ENCODE results near the gene BRWD1.
A peak's percentile ranks its signal among the peaks of the same experiment; 100 is the strongest.

Gene BRWD1

GRCh38 chr21:39317134-39318090, 4.0 kb upstream of the BRWD1 start:
- H3K9me3 ChIP-seq, result no peaks in the 10 kb centered on the region
- no peaks in the 10 kb centered on the region for H3K27me3 ChIP-seq
- H4K20me1 ChIP-seq, result no peaks in the 10 kb centered on the region
- H3K4me3 ChIP-seq, result no peak overlapping the region
- no peak overlapping the region; the same call in 1 of the 2 replicates for H3K27ac ChIP-seq
- peak overlapping the region; percentile 36 for H3K4me2 ChIP-seq
- TF ChIP-seq Cebpa-rat (IDR thresholded peaks at IDR 0.05), result no peak
- H3K36me3 ChIP-seq, result no peaks in the 10 kb centered on the region
- no peak overlapping the region for H3K9ac ChIP-seq
- H3K4me1 ChIP-seq, result peaks cover 37% of the 10 kb centered on the region

- TF ChIP-seq Cebpa-rat (IDR thresholded peaks at IDR 0.05), result no peak
- Histone ChIP-seq H3K36me3 (0 out of 2 replicates have a peak, but pooled peaks cover under 1% of the 10 kb centered on the region), H3K4me3 (no peak overlapping the region), H4K20me1 (peaks cover 5% of the 10 kb centered on the region), H3K27ac (no peak overlapping the region; the same call in 1 of the 2 replicates), H3K4me1 (peaks cover 37% of the 10 kb centered on the region), H3K27me3 (no peaks in the 10 kb centered on the region), H3K4me2 (no peak overlapping the region), H3K9ac (no peak overlapping the region), H3K9me3 (no peaks in the 10 kb centered on the region)
Measured at GRCh38 chr21:39316729-39317128, 3.3 kb upstream of the BRWD1 start.

DNA sequence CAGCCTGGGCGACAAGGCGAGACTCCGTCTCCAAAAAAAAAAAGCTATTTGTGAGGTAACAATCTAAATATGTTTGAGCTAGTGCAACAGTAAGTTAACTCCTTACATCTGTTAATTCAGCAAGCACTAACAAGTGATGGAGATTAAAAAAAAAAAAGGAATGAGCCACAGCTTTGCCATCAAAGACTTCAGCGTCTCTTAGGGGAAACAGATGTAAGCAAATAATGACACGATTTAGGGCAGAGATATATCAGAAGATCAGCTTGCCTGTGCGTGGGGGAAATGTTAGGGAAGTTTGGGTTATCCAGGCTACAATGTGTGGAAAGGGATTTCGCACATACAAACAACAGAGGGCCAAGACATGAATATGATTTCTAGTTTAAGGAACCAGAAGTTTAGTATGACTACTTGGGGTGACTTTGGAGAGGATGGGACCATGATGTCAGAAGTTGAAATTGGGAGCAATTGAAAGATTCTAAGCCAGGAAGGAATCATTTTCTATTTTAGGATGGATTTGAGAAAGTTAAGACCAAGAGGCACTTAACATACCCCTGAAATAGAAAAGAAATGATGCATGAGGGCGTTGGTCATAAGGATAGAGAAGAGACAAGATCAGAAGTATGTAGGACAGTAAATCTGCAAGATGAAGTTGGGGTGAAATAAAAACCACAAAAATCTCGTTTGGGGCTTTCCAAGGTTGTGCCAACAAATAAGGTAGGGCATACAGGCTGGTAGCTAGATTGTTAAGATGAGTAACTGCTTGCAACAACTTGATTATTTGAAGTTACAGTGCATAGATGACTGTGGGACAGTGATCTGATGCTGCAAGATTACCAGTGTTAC, 2.4 kb upstream of the BRWD1 start:
- H3K36me3 ChIP-seq, result peaks cover 10% of the 10 kb centered on the region
- no peaks in the 10 kb centered on the region for H3K27me3 ChIP-seq
- no peak overlapping the region for H3K27ac ChIP-seq
- peaks cover 14% of the 10 kb centered on the region for H4K20me1 ChIP-seq
- H3K9me3 ChIP-seq, result no peaks in the 10 kb centered on the region
- no peak for TF ChIP-seq Cebpa-rat (IDR thresholded peaks at IDR 0.05)
- H3K4me1 ChIP-seq, result peaks cover 46% of the 10 kb centered on the region
- H3K9ac ChIP-seq, result no peak overlapping the region
- H3K4me2 ChIP-seq, result peak overlapping the region; percentile 89
- no peak overlapping the region for H3K4me3 ChIP-seq

- H3K4me1 ChIP-seq, result peaks cover 54% of the 10 kb centered on the region
- peak overlapping the region; percentile 98 for H3K9ac ChIP-seq
- H3K36me3 ChIP-seq, result peaks cover 24% of the 10 kb centered on the region
- no peak for TF ChIP-seq Cebpa-rat (IDR thresholded peaks at IDR 0.05)
- H3K27me3 ChIP-seq, result no peaks in the 10 kb centered on the region
- peak overlapping the region; percentile 89 for H3K4me2 ChIP-seq
- H3K4me3 ChIP-seq, result peak overlapping the region; percentile 84
- peak overlapping the region; percentile 100 for H3K27ac ChIP-seq
- no peaks in the 10 kb centered on the region for H3K9me3 ChIP-seq
- peaks cover 29% of the 10 kb centered on the region for H4K20me1 ChIP-seq
Measured at GRCh38 chr21:39314143-39315027, 953 bp upstream of the BRWD1 start.

DNA sequence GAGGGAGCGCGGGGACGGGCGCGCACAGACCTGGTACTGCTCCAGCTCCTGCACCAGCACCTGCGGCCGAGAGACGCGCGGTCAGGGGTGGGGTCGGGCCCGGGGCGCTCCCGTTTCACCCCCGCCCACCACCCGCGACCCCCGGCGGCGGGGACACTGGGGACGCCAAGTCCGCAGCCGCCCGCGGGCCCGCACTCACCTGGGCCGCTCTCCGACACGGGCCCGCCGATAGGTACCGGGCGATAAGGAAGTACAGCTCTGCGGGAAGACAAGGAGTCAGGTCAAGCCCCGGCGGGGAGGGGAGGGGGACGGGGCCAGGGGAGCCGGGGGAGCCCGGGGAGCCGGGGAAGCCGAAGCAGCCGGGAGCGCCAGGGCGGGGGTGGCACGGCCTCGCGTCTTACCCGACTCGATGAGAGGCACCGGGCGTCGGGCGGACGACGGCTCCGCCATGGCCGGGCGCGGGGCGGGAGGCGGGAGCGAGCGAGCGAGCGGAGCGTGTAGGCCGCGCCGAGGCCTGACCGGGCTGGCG, 326 bp downstream of the BRWD1 start:
- Histone ChIP-seq H3K4me2 (peak overlapping the region; percentile 89; the same call in 1 of the 2 replicates), H4K20me1 (peaks cover 42% of the 10 kb centered on the region), H3K27me3 (no peaks in the 10 kb centered on the region), H3K9me3 (no peaks in the 10 kb centered on the region), H3K4me1 (peaks cover 47% of the 10 kb centered on the region), H3K4me3 (peak overlapping the region; percentile 84), H3K9ac (peak overlapping the region; percentile 98), H3K36me3 (peaks cover 37% of the 10 kb centered on the region), H3K27ac (peak overlapping the region; percentile 100)
- TF ChIP-seq Cebpa-rat (IDR thresholded peaks at IDR 0.05), result no peak

GRCh38 chr21:39312112-39313041, 1.1 kb downstream of the BRWD1 start:
- Histone ChIP-seq H3K36me3 (peaks cover 44% of the 10 kb centered on the region), H3K27ac (peak overlapping the region; percentile 100), H3K9me3 (no peaks in the 10 kb centered on the region), H4K20me1 (peaks cover 49% of the 10 kb centered on the region), H3K4me2 (peak overlapping the region; percentile 66), H3K27me3 (no peaks in the 10 kb centered on the region), H3K9ac (peak overlapping the region; percentile 98), H3K4me3 (peak overlapping the region; percentile 84), H3K4me1 (peaks cover 40% of the 10 kb centered on the region)
- TF ChIP-seq Cebpa-rat (IDR thresholded peaks at IDR 0.05), result no peak

DNA sequence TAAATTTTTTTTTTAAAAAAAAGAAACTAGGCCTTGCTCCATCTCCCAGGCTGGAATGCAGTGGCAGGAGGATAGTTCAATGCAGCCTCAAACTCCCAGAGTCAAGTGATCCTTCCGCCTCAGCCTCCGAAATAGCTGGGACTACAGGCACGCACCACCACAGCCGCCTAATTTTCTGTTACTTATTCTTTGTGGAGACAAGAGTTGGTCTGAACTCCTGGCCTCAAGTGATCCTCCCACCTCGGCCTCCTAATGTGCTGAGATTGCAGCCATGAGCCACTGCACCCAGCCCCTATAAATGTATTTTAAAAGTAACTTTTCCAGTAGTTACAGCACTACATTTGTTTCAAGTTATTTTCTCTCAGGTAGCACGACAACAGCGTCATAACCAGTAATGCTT, 2.3 kb downstream of the BRWD1 start:
- peaks cover 52% of the 10 kb centered on the region for H3K36me3 ChIP-seq
- H4K20me1 ChIP-seq, result peaks cover 61% of the 10 kb centered on the region
- no peak overlapping the region for H3K27ac ChIP-seq
- H3K9me3 ChIP-seq, result no peaks in the 10 kb centered on the region
- H3K9ac ChIP-seq, result no peak overlapping the region
- no peak overlapping the region for H3K4me3 ChIP-seq
- H3K27me3 ChIP-seq, result no peaks in the 10 kb centered on the region
- no peak for TF ChIP-seq Cebpa-rat (IDR thresholded peaks at IDR 0.05)
- peak overlapping the region; percentile 66 for H3K4me2 ChIP-seq
- H3K4me1 ChIP-seq, result peaks cover 40% of the 10 kb centered on the region

GRCh38 chr21:39307466-39307865, 6.0 kb downstream of the BRWD1 start:
- Histone ChIP-seq H3K9me3 (peaks cover 5% of the 10 kb centered on the region), H3K9ac (no peak overlapping the region), H3K4me3 (no peak overlapping the region), H4K20me1 (peaks cover 98% of the 10 kb centered on the region), H3K36me3 (peaks cover 87% of the 10 kb centered on the region), H3K27me3 (no peaks in the 10 kb centered on the region), H3K27ac (no peak overlapping the region), H3K4me2 (no peak overlapping the region), H3K4me1 (peaks cover 21% of the 10 kb centered on the region)
- no peak for TF ChIP-seq Cebpa-rat (IDR thresholded peaks at IDR 0.05)
